K562 (cell line): ENCODE data around the gene IFNGR1. TPM values are rescaled to one million over a fixed set of nuclear protein-coding genes. Genes with fewer than 3 reads are reported as not detected.
A peak's percentile ranks its signal among the peaks of the same experiment; 100 is the strongest.

Experiments used
- ATAC-seq: fragments of 200-7000 bp; cut with Tn5 transposase; 3 replicates; pipeline ENCODE4 v1.9.1; 2020; ENCODE audit warnings: moderate library complexity
- BruUV-seq: library from RNA; stranded (reverse); fragments of 400-500 nt; replicated peaks from 2 replicates; lab custom pipeline; 2021; lab: Mats Ljungman, UMichigan
- CTCF ChIA-PET: fragments of 300-600 bp; formaldehyde crosslinking; extraction: SDS; loops from one replicate; lab custom pipeline; 2021; ENCODE audit warnings: low intra/inter-chr PET ratio; lab: Yijun Ruan, JAX
- POLR2A ChIA-PET: fragments of 300-600, 350-650 bp; sonication (Branson Sonifier 250); formaldehyde crosslinking; extraction: SDS; loops from one replicate; lab custom pipeline; 2021; ENCODE audit warnings: antibody characterized with exemption, inconsistent platforms; lab: Yijun Ruan, JAX
- DNase-seq, 4 experiments: peaks; one replicate each; pipeline versions ENCODE4 v3.0.0 to v3.0.0-alpha.2; 2011 to 2018; ENCODE audit warnings: low spot score in 3 of 4, mixed read lengths in 3 of 4; ENCODE audit errors: extremely low read depth in 1 of 4
- FAIRE-seq: peaks from 2 replicates; lab custom pipeline; 2011; peaks lifted over from hg19 to GRCh38; lab: Jason Lieb, UNC
- H2AFZ ChIP-seq: 2 replicates; pipeline ENCODE4 v1.6.0; 2011; ENCODE audit warnings: low read depth, low read length, control low read depth, inconsistent platforms
- H3K27ac ChIP-seq: fragments of 200-600 bp; 3 replicates; pipeline ENCODE4 v1.8.0; 2011; ENCODE audit warnings: low read depth, mild to moderate bottlenecking, control low read depth, inconsistent platforms, low read length, moderate library complexity, mixed read lengths; ENCODE audit errors: extremely low read depth
- H3K27me3 ChIP-seq, 2 experiments: fragments of 300-600 bp in 1 of 2; 2 replicates in 1 of 2; 3 replicates in 1 of 2; pipeline versions ENCODE4 v1.6.0 to v1.8.0; 2011; ENCODE audit warnings: inconsistent platforms in 2 of 2, low read length in 2 of 2, mild to moderate bottlenecking in 1 of 2, mixed read lengths in 1 of 2, moderate library complexity in 1 of 2; ENCODE audit not compliant: control insufficient read depth in 2 of 2, insufficient read depth in 2 of 2
- H3K36me3 ChIP-seq: fragments of 300-600 bp; 3 replicates; pipeline ENCODE4 v1.8.0; 2011; ENCODE audit warnings: mild to moderate bottlenecking, low read length, inconsistent platforms; ENCODE audit not compliant: control insufficient read depth, insufficient read depth
- H3K4me1 ChIP-seq, 2 experiments: fragments of 200-600 bp in 1 of 2; replicated peaks in 1 of 2; 2 replicates in 1 of 2; 3 replicates in 1 of 2; pipeline versions ENCODE4 v1.5.1 to v1.8.0; 2011; ENCODE audit warnings: inconsistent platforms in 2 of 2, low read length in 2 of 2, mild to moderate bottlenecking in 1 of 2, mixed read lengths in 1 of 2, moderate library complexity in 1 of 2; ENCODE audit not compliant: control insufficient read depth in 2 of 2, insufficient read depth in 2 of 2
- H3K4me2 ChIP-seq: 2 replicates; pipeline ENCODE4 v1.6.1; 2011; ENCODE audit warnings: low read length, control low read depth, inconsistent platforms, mixed read lengths; ENCODE audit not compliant: insufficient read depth
- H3K4me3 ChIP-seq: fragments of 200-600 bp; sonication (generic), shearing (Covaris generic); 2 replicates; pipeline ENCODE4 v1.5.1; 2016; ENCODE audit warnings: control low read depth, inconsistent platforms
- H3K79me2 ChIP-seq: fragments of 200-600 bp; 3 replicates; pipeline ENCODE4 v1.8.0; 2011; ENCODE audit warnings: low read length, inconsistent platforms; ENCODE audit not compliant: control insufficient read depth, insufficient read depth
- H3K9ac ChIP-seq, 2 experiments: 2 replicates each; pipeline versions ENCODE4 v1.6.0 to v1.6.1; 2011; ENCODE audit warnings: low read depth in 2 of 2, low read length in 2 of 2, control low read depth in 1 of 2, inconsistent platforms in 1 of 2, mild to moderate bottlenecking in 1 of 2, mixed read lengths in 1 of 2; ENCODE audit not compliant: insufficient read depth in 1 of 2
- H3K9me1 ChIP-seq: one replicate; pipeline ENCODE4 v1.6.0; 2011; ENCODE audit warnings: inconsistent platforms, mild to moderate bottlenecking, low read length, moderate library complexity; ENCODE audit not compliant: control insufficient read depth, insufficient read depth
- H3K9me3 ChIP-seq: replicated peaks from 2 replicates; pipeline ENCODE4 v1.5.1; 2011; ENCODE audit warnings: low read depth, low read length, inconsistent platforms; ENCODE audit not compliant: control insufficient read depth, insufficient read depth
- H4K20me1 ChIP-seq: replicated peaks from 2 replicates; pipeline ENCODE4 v1.6.1; 2011; ENCODE audit warnings: low read length, inconsistent platforms, mixed read lengths; ENCODE audit not compliant: control insufficient read depth, insufficient read depth
- CEBPG ChIP-seq, 3 experiments: fragments of 200-800 bp in 1 of 3; sonication (Bioruptor generic) in 1 of 3; sonication (generic) in 1 of 3; formaldehyde crosslinking in 1 of 3; IDR thresholded peaks in 2 of 3; conservative IDR thresholded peaks in 1 of 3; 2 replicates each; pipeline versions ENCODE4 v1.6.1 to v1.8.0; 2016 to 2022; ENCODE audit warnings: missing compliant biosample characterization in 2 of 3, missing genetic modification characterization in 2 of 3, mild to moderate bottlenecking in 1 of 3, missing genetic modification reagents in 1 of 3
- CTBP1 ChIP-seq: fragments of 450-650 bp; IDR thresholded peaks from 2 replicates; pipeline ENCODE4 v1.6.1; 2016; ENCODE audit warnings: borderline replicate concordance
- JUNB ChIP-seq: fragments of 450-650 bp; formaldehyde crosslinking; conservative IDR thresholded peaks from 2 replicates; pipeline ENCODE4 v1.4.0; 2020; ENCODE audit warnings: mild to moderate bottlenecking
- MYC ChIP-seq, 2 experiments: fragments of 250-450 bp in 1 of 2; sonication (Bioruptor Pico) in 1 of 2; IDR thresholded peaks; 2 replicates each; pipeline versions ENCODE4 v1.5.1 to v1.6.1; 2012 to 2021; ENCODE audit warnings: low read depth in 2 of 2, borderline replicate concordance in 1 of 2, improper control_type of control experiment in 1 of 2, low read length in 1 of 2, mild to moderate bottlenecking in 1 of 2, moderate library complexity in 1 of 2
- NR4A1 ChIP-seq, 2 experiments: fragments of 250-450 bp in 1 of 2; fragments of 450-650 bp in 1 of 2; sonication (Bioruptor Pico) in 1 of 2; IDR thresholded peaks; 2 replicates each; pipeline versions ENCODE4 v1.4.0 to v1.6.1; 2016 to 2020; ENCODE audit warnings: mild to moderate bottlenecking in 2 of 2, missing compliant biosample characterization in 1 of 2, missing genetic modification characterization in 1 of 2, moderate library complexity in 1 of 2
- TEAD1 ChIP-seq, 2 experiments: fragments of 450-650 bp in 1 of 2; sonication (generic) in 1 of 2; formaldehyde crosslinking; IDR thresholded peaks; 2 replicates each; pipeline versions ENCODE4 v1.4.0 to v1.8.0; 2020 to 2022; ENCODE audit warnings: mild to moderate bottlenecking in 2 of 2, missing genetic modification reagents in 1 of 2
- ZNF76 ChIP-seq: fragments of 250-450 bp; sonication (Bioruptor Pico); IDR thresholded peaks from 2 replicates; pipeline ENCODE4 v1.4.0; 2020; ENCODE audit warnings: mild to moderate bottlenecking, moderate library complexity, borderline replicate concordance
- WGBS: fragments of 100-300 bp; shearing (Covaris generic); methylation state at CpG from one replicate; pipeline ENCODE4 v1.1.6; 2016; ENCODE audit warnings: low coverage, mixed read lengths; ENCODE audit not compliant: insufficient coverage; ENCODE audit errors: missing lambda C conversion rate; 5-methylcytosine and 5-hydroxymethylcytosine counted together
- in situ Hi-C: fragments of 300-500 bp; cut with MboI; formaldehyde crosslinking; loops from 4 replicates; pipeline ENCODE4 v1.15.0; 2018; ENCODE audit warnings: inconsistent platforms, mixed read lengths
- intact Hi-C: fragments of 100-400 bp; cut with micrococcal nuclease; formaldehyde crosslinking; loops from 2 replicates; pipeline ENCODE4 v1.14.2; 2022
- polyA plus RNA-seq, 8 experiments: library from polyadenylated mRNA; depleted of rRNA in 4 of 8; stranded (reverse) in 5 of 8; unstranded in 3 of 8; fragments of >200 nt; fragmentation: Nextera tagmentation in 2 of 8; fragmentation: Illumina TruSeq in 1 of 8; extraction: Ambion mirVana in 2 of 8; extraction: Trizol in 1 of 8; gene quantifications; 2 replicates each; pipeline versions ENCODE4 v1.2.1 to v1.2.3, GENCODE V29; 2011 to 2014; ENCODE audit warnings: inconsistent platforms in 1 of 8, missing spikeins in 1 of 8
- total RNA-seq, 7 experiments: library from RNA; depleted of rRNA in 6 of 7; stranded (reverse); fragments of >200 nt in 6 of 7; fragmentation: Illumina TruSeq in 2 of 7; extraction: Trizol in 2 of 7; gene quantifications; 2 replicates each; pipeline versions ENCODE4 v1.2.1 to v1.2.3, GENCODE V29; 2011 to 2021; ENCODE audit warnings: low replicate concordance in 1 of 7
- TF ChIP-seq, protein P1 (sequence below): fragments of 450-650 bp; IDR thresholded peaks from 2 replicates; pipeline ENCODE4 v1.6.1; 2016; ENCODE audit warnings: mild to moderate bottlenecking
- TF ChIP-seq, protein P2 (sequence below): IDR thresholded peaks from 2 replicates; pipeline ENCODE4 v1.6.1; 2012; ENCODE audit warnings: low read depth, low read length, improper control_type of control experiment, borderline replicate concordance

IFNGR1 gene
- total and polyA plus RNA-seq, 9 of the 15 experiments (the other 6 are each of a cell fraction or from before 2014, with no cell fraction given), result 14.7 to 47.0 (median 26.7) TPM

DNA sequence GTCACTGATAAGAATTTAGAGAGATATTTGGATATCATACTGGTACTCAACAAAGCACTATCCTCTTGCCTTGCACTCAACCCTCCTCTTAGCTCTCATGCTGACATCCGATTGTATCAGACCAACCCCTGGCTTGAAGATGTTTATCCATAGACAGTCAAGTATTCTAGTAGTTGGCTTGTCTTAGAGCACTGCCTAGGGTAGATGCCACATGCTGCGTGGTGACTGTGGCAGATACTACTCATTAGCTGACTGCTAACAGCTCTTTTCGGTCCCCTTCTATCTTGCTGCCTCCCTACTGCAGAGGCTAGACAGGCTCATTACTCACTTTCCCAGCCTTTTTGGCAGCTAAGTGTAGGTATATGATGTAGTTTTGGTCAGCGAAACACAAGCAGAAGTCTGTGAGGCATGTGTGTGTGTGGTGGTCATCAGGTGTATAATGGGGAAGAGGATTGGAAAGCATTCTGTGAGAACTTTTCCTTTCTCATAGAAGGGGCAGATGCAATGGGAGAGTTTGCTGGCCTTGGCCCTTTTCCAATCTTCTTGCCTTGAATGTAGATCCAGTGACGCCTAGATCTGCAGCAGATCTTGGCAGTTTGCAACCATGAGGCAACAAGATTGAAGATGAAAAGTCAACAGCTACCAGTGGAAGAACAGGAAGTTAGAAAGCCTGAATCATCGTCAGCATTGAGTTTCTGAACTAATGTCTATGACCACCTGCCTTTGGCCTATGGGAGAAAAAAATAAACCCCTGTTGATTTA is 4.4 kb upstream of the IFNGR1 start:
- CTCF ChIA-PET, result no interaction called here
- TF ChIP-seq MYC (IDR thresholded peaks at IDR 0.05; ENCODE audit: low read depth, low read length) (peak; percentile 71), MYC (CRISPR knock-in tag; IDR thresholded peaks at IDR 0.05; ENCODE audit: borderline replicate concordance, low read depth) (no peak), TEAD1 (CRISPR knock-in tag; IDR thresholded peaks at IDR 0.05) (0 out of 4 replicates have a peak, but pooled peaks of 1 of the 2 experiments have one; percentile 20), JUNB (CRISPR knock-in tag) (no peak), CEBPG (CRISPR knock-in tag; IDR thresholded peaks at IDR 0.05) (peak; percentile 89), CEBPG (tag; conservative IDR thresholded peaks at IDR 0.05 in 1 of 2, IDR thresholded peaks at IDR 0.05 in 1 of 2) (peak; percentile 84 to 90), NR4A1 (CRISPR knock-in tag; IDR thresholded peaks at IDR 0.05) (0 out of 2 replicates have a peak, but pooled peaks have one; percentile 34), NR4A1 (tag; IDR thresholded peaks at IDR 0.05) (no peak), ZNF76 (0 out of 2 replicates have a peak, but pooled peaks have one; percentile 53), CTBP1 (peak; percentile 77)
- TF ChIP-seq, protein P1, sequence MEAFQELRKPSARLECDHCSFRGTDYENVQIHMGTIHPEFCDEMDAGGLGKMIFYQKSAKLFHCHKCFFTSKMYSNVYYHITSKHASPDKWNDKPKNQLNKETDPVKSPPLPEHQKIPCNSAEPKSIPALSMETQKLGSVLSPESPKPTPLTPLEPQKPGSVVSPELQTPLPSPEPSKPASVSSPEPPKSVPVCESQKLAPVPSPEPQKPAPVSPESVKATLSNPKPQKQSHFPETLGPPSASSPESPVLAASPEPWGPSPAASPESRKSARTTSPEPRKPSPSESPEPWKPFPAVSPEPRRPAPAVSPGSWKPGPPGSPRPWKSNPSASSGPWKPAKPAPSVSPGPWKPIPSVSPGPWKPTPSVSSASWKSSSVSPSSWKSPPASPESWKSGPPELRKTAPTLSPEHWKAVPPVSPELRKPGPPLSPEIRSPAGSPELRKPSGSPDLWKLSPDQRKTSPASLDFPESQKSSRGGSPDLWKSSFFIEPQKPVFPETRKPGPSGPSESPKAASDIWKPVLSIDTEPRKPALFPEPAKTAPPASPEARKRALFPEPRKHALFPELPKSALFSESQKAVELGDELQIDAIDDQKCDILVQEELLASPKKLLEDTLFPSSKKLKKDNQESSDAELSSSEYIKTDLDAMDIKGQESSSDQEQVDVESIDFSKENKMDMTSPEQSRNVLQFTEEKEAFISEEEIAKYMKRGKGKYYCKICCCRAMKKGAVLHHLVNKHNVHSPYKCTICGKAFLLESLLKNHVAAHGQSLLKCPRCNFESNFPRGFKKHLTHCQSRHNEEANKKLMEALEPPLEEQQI, result 0 out of 2 replicates have a peak, but pooled peaks have one; percentile 29
- TF ChIP-seq, protein P2, sequence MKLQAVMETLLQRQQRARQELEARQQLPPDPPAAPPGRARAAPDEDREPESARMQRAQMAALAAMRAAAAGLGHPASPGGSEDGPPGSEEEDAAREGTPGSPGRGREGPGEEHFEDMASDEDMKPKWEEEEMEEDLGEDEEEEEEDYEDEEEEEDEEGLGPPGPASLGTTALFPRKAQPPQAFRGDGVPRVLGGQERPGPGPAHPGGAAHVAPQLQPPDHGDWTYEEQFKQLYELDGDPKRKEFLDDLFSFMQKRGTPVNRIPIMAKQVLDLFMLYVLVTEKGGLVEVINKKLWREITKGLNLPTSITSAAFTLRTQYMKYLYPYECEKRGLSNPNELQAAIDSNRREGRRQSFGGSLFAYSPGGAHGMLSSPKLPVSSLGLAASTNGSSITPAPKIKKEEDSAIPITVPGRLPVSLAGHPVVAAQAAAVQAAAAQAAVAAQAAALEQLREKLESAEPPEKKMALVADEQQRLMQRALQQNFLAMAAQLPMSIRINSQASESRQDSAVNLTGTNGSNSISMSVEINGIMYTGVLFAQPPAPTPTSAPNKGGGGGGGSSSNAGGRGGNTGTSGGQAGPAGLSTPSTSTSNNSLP, result 0 out of 2 replicates have a peak, but pooled peaks have one; percentile 22

More for the DNA sequence above, 4.4 kb upstream of the IFNGR1 start:
- WGBS, result 15% methylated on average over 6 of the region's 6 CpGs
- Histone ChIP-seq H3K9ac (no peak overlapping the region), H2AFZ (peak overlapping the region; percentile 72), H3K27me3 (no peaks in the 10 kb centered on the region), H3K79me2 (peaks cover 6% of the 10 kb centered on the region), H3K4me2 (peak overlapping the region; percentile 26; the same call in 1 of the 2 replicates), H3K9me3 (no peaks in the 10 kb centered on the region), H4K20me1 (no peaks in the 10 kb centered on the region), H3K4me1 (peaks cover 14 to 38% of the 10 kb centered on the region in 2 experiments), H3K4me3 (no peak overlapping the region), H3K27ac (peak overlapping the region; percentile 78), H3K9me1 (no peaks in the 10 kb centered on the region), H3K36me3 (no peaks in the 10 kb centered on the region)
- DNase-seq (peak in 2 of 4 experiments; percentile 17 to 66), FAIRE-seq (peak; percentile 75), ATAC-seq (peak; percentile 6; the same call in 1 of the 3 replicates)
- intact Hi-C loops (no loop called here), in situ Hi-C loops (no loop called here)
- POLR2A ChIA-PET, result interaction anchor here (0.7 to 1.1 kb wide), 5 partner anchors 8 to 1921 kb away, joined by 3 to 6 read pairs (median 3); no protein-coding TSS in a partner anchor
- no TSS peak for BruUV-seq
